ENCODE results near the gene RALGDS.

- TF ChIP-seq EP300 (IDR thresholded peaks at IDR 0.05; ENCODE audit: borderline replicate concordance) = no peak
- TF ChIP-seq, protein P1, sequence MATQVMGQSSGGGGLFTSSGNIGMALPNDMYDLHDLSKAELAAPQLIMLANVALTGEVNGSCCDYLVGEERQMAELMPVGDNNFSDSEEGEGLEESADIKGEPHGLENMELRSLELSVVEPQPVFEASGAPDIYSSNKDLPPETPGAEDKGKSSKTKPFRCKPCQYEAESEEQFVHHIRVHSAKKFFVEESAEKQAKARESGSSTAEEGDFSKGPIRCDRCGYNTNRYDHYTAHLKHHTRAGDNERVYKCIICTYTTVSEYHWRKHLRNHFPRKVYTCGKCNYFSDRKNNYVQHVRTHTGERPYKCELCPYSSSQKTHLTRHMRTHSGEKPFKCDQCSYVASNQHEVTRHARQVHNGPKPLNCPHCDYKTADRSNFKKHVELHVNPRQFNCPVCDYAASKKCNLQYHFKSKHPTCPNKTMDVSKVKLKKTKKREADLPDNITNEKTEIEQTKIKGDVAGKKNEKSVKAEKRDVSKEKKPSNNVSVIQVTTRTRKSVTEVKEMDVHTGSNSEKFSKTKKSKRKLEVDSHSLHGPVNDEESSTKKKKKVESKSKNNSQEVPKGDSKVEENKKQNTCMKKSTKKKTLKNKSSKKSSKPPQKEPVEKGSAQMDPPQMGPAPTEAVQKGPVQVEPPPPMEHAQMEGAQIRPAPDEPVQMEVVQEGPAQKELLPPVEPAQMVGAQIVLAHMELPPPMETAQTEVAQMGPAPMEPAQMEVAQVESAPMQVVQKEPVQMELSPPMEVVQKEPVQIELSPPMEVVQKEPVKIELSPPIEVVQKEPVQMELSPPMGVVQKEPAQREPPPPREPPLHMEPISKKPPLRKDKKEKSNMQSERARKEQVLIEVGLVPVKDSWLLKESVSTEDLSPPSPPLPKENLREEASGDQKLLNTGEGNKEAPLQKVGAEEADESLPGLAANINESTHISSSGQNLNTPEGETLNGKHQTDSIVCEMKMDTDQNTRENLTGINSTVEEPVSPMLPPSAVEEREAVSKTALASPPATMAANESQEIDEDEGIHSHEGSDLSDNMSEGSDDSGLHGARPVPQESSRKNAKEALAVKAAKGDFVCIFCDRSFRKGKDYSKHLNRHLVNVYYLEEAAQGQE (IDR thresholded peaks at IDR 0.05; ENCODE audit: low read depth) = no peak
- no peak for TF ChIP-seq RAD21 (IDR thresholded peaks at IDR 0.05; ENCODE audit: low read depth)
- no peak for TF ChIP-seq TAF1 (IDR thresholded peaks at IDR 0.05; ENCODE audit: low read depth)
- no peak for TF ChIP-seq YY1 (IDR thresholded peaks at IDR 0.05; ENCODE audit: low read depth)
- TF ChIP-seq MAX (IDR thresholded peaks at IDR 0.05) = no peak
- TF ChIP-seq, protein P2, sequence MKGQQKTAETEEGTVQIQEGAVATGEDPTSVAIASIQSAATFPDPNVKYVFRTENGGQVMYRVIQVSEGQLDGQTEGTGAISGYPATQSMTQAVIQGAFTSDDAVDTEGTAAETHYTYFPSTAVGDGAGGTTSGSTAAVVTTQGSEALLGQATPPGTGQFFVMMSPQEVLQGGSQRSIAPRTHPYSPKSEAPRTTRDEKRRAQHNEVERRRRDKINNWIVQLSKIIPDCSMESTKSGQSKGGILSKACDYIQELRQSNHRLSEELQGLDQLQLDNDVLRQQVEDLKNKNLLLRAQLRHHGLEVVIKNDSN (IDR thresholded peaks at IDR 0.05) = no peak
- no peak for TF ChIP-seq TEAD4 (IDR thresholded peaks at IDR 0.05)
- no peak for TF ChIP-seq CREB1 (IDR thresholded peaks at IDR 0.05; ENCODE audit: low read depth)
- TF ChIP-seq NFIC (IDR thresholded peaks at IDR 0.05) = no peak
These were observed 17.0 kb downstream of the RALGDS start for GRCh38 chr9:133103987-133104505.
